ENCODE measurements around the gene LMBRD2. TPM values are rescaled to one million over a fixed set of nuclear protein-coding genes. Genes with fewer than 3 reads are reported as not detected.

LMBRD2 gene
- total and polyA plus RNA-seq, 10 of the 15 experiments (the other 5 are each of a cell fraction or from before 2014, with no cell fraction given): 0.90 to 9.8 (median 6.5) TPM

GRCh38 chr5:36172599-36172998 is 20.9 kb upstream of the LMBRD2 start:
- ATAC-seq (no peak), DNase-seq (ENCODE audit: low read depth, low spot score) (no peak), FAIRE-seq (no peak)
- WGBS (ENCODE audit: insufficient coverage, insufficient replicate concordance, low lambda C conversion rate, missing lambda C conversion rate): 95% methylated on average over 1 of the region's 1 CpG
- ChIA-PET SMC1A (ENCODE audit: uncharacterized antibody, unreplicated experiment) (no interaction called here), RAD21 (ENCODE audit: unreplicated experiment) (no interaction called here), CTCF (interaction anchor here (0.7 kb wide), 1 partner anchor 133 kb away, joined by 4 read pairs; no protein-coding TSS in a partner anchor), POLR2A (no interaction called here)
- Histone ChIP-seq H3K27ac (ENCODE audit: control insufficient read depth, insufficient read depth) (no peak overlapping the region), H3K4me2 (ENCODE audit: control insufficient read depth, insufficient read depth) (no peak overlapping the region), H3K27me3 (replicated peaks in 1 of 2; ENCODE audit: control insufficient read depth in 2 of 2, insufficient read depth in 2 of 2, low read length in 1 of 2) (no peaks in the 10 kb centered on the region), H3K9me3 (replicated peaks; ENCODE audit: control insufficient read depth, insufficient read depth, low read length) (no peaks in the 10 kb centered on the region), H2AFZ (ENCODE audit: control insufficient read depth, low read depth, low read length) (no peak overlapping the region), H3K9ac (ENCODE audit: control insufficient read depth, insufficient read depth, low read length) (no peak overlapping the region), H3K4me1 (ENCODE audit: control insufficient read depth, insufficient read depth, low read length) (peaks cover 10% of the 10 kb centered on the region), H3K4me3 (no peak overlapping the region), H4K20me1 (ENCODE audit: control insufficient read depth, insufficient read depth) (no peaks in the 10 kb centered on the region), H3K79me2 (ENCODE audit: control insufficient read depth, insufficient read depth, low read length) (no peaks in the 10 kb centered on the region), H3K36me3 (ENCODE audit: control insufficient read depth in 2 of 2, insufficient read depth in 2 of 2, low read length in 1 of 2) (peaks cover 3 to 26% of the 10 kb centered on the region in 2 experiments)
- TF ChIP-seq YBX1 (IDR thresholded peaks at IDR 0.05) (no peak), MXI1 (IDR thresholded peaks at IDR 0.05; ENCODE audit: low read depth, low read length) (no peak), CBX3 (IDR thresholded peaks at IDR 0.05; ENCODE audit: borderline replicate concordance, low read depth) (no peak), RUNX3 (IDR thresholded peaks at IDR 0.05; ENCODE audit: low read length) (no peak), CBFB (IDR thresholded peaks at IDR 0.05; ENCODE audit: low read depth) (no peak), SMARCA5 (IDR thresholded peaks at IDR 0.05) (no peak), HCFC1 (IDR thresholded peaks at IDR 0.05; ENCODE audit: low read length) (no peak), NRF1 (conservative IDR thresholded peaks at IDR 0.05; ENCODE audit: low read depth, low read length) (no peak), RAD51 (IDR thresholded peaks at IDR 0.05) (no peak), FOXK2 (IDR thresholded peaks at IDR 0.05) (no peak), STAT1 (conservative IDR thresholded peaks at IDR 0.05) (no peak), GABPA (IDR thresholded peaks at IDR 0.05; ENCODE audit: low read depth) (no peak), ASH2L (IDR thresholded peaks at IDR 0.05; ENCODE audit: borderline replicate concordance, low read depth) (no peak)
- TF ChIP-seq, protein P1, sequence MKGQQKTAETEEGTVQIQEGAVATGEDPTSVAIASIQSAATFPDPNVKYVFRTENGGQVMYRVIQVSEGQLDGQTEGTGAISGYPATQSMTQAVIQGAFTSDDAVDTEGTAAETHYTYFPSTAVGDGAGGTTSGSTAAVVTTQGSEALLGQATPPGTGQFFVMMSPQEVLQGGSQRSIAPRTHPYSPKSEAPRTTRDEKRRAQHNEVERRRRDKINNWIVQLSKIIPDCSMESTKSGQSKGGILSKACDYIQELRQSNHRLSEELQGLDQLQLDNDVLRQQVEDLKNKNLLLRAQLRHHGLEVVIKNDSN (IDR thresholded peaks at IDR 0.05; ENCODE audit: borderline replicate concordance, extremely low read length, insufficient read depth, low read depth, low read length): no peak
- in situ Hi-C loops (cut with MboI) (loop anchor here (10.0 kb wide), 1 partner anchor 522 kb away; no protein-coding TSS in a partner anchor), intact Hi-C loops (cut with micrococcal nuclease; ENCODE audit: unreplicated experiment) (no loop called here)
- BruUV-seq (replicated peaks): no TSS peak
